Right lobe of liver (tissue), 6 donors: ENCODE results near the gene DIDO1. TPM values are rescaled to one million over a fixed set of nuclear protein-coding genes. Genes with fewer than 3 reads are reported as not detected.

Experiments used
- ATAC-seq, 4 donors: fragments of 200-7000 bp; cut with Tn5 transposase; one replicate each; pipeline ENCODE4 v1.9.1; 2020; ENCODE audit warnings: mild to moderate bottlenecking in 4 of 4, moderate library complexity in 4 of 4
- DNase-seq, 3 donors: peaks; one replicate each; pipeline ENCODE4 v3.0.0-alpha.2; 2020
- H3K27ac ChIP-seq, 3 donors: fragments of 200-600 bp; one replicate each; pipeline ENCODE4 v1.8.0; 2022
- H3K27me3 ChIP-seq, 2 donors: fragments of 200-600 bp; one replicate each; pipeline ENCODE4 v1.8.0; 2022
- H3K36me3 ChIP-seq, 4 donors: fragments of 200-600 bp; sonication (generic) in 1 of 4; one replicate each; pipeline versions ENCODE4 v1.5.1 to v1.8.0; 2017 to 2022; ENCODE audit warnings: control low read depth in 1 of 4
- H3K4me1 ChIP-seq, 4 donors: fragments of 200-600 bp; sonication (generic) in 1 of 4; one replicate each; pipeline versions ENCODE4 v1.5.1 to v1.8.0; 2017 to 2022; ENCODE audit warnings: control low read depth in 1 of 4
- H3K4me3 ChIP-seq, 3 donors: fragments of 200-600 bp; one replicate each; pipeline ENCODE4 v1.8.0; 2022
- H3K9me3 ChIP-seq, 4 donors: fragments of 200-600 bp; sonication (generic) in 1 of 4; one replicate each; pipeline versions ENCODE4 v1.5.1 to v1.8.0; 2017 to 2022; ENCODE audit warnings: control low read depth in 1 of 4
- CTCF ChIP-seq, 4 donors: fragments of 200-600 bp in 3 of 4; fragments of 450-650 bp in 1 of 4; IDR thresholded peaks; one replicate each; pipeline versions ENCODE4 v1.5.1 to v1.8.0; 2016 to 2022; ENCODE audit warnings: antibody characterized with exemption in 4 of 4, mild to moderate bottlenecking in 2 of 4
- POLR2A ChIP-seq: fragments of 450-650 bp; IDR thresholded peaks from one replicate; pipeline ENCODE4 v1.6.1; 2017; ENCODE audit warnings: antibody characterized with exemption, mild to moderate bottlenecking
- WGBS: methylation state at CpG from one replicate; pipeline ENCODE4 v1.1.6; 2018; ENCODE audit warnings: low coverage, low lambda C conversion rate; ENCODE audit not compliant: insufficient coverage; ENCODE audit errors: missing lambda C conversion rate; 5-methylcytosine and 5-hydroxymethylcytosine counted together
- intact Hi-C, 2 donors: fragments of 100-400 bp; cut with DNase I; formaldehyde crosslinking; loops; one replicate each; pipeline versions ENCODE4 v1.11.2 to v1.14.1; 2022
- total RNA-seq, 6 experiments: library from RNA; depleted of rRNA in 2 of 6; stranded (reverse); fragments of >200 nt in 2 of 6; fragmentation: NEBNext Ultra II Directional in 3 of 6; extraction: Animal tissue kit (Norgen Biotek cat#: 25700) in 3 of 6; gene quantifications; one replicate each; pipeline versions ENCODE4 v1.1.0 to v1.2.4, GENCODE V29; 2016 to 2023
- donor health status: DM: no; HTN: yes; CAD: no.
- donor health status: DM: no; HTN: no; CAD: no.
- donor health status: DM: no; HTN: no; CAD: no.
- donor health status: DM: no; HTN: yes; CAD: no.
- donor health status: DM: no; HTN: yes; CAD: no.

Gene DIDO1
- total RNA-seq, 6 experiments from 2014 or later = 18.3 to 28.1 (median 21.1) TPM

GRCh38 chr20:62914436-62914835 is 11.9 kb downstream of the DIDO1 start:
- no peaks in the 10 kb centered on the region for H3K27me3 ChIP-seq
- peaks cover 0 to 54% (median 23%) of the 10 kb centered on the region in 4 donors for H3K4me1 ChIP-seq
- H3K36me3 ChIP-seq = peaks cover 0 to 38% (median 25%) of the 10 kb centered on the region in 4 donors
- H3K27ac ChIP-seq = no peak overlapping the region
- ATAC-seq (no peak), DNase-seq (no peak)
- intact Hi-C loops = no loop called here
- WGBS = 76% methylated on average over 9 of the region's 9 CpGs
- TF ChIP-seq CTCF (IDR thresholded peaks at IDR 0.05) (no peak), POLR2A (no peak)
- H3K9me3 ChIP-seq = no peaks in the 10 kb centered on the region
- H3K4me3 ChIP-seq = no peak overlapping the region

GRCh38 chr20:62913043-62913630 is 13.2 kb downstream of the DIDO1 start:
- ATAC-seq (no peak), DNase-seq (no peak)
- no peaks in the 10 kb centered on the region for H3K27me3 ChIP-seq
- no peak for TF ChIP-seq POLR2A
- no peak for TF ChIP-seq CTCF (IDR thresholded peaks at IDR 0.05)
- intact Hi-C loops = no loop called here
- no peak overlapping the region for H3K4me3 ChIP-seq
- H3K9me3 ChIP-seq = no peaks in the 10 kb centered on the region
- H3K4me1 ChIP-seq = peaks cover 0 to 44% (median 18%) of the 10 kb centered on the region in 4 donors
- no peak overlapping the region for H3K27ac ChIP-seq
- H3K36me3 ChIP-seq = peaks cover 6 to 51% (median 30%) of the 10 kb centered on the region in 4 donors
- WGBS = 55% methylated on average over 7 of the region's 7 CpGs

GRCh38 chr20:62911701-62912280 is 14.5 kb downstream of the DIDO1 start:
- intact Hi-C loops = no loop called here
- no peak for ATAC-seq
- H3K27me3 ChIP-seq = no peaks in the 10 kb centered on the region
- no peak overlapping the region for H3K27ac ChIP-seq
- H3K36me3 ChIP-seq = peaks cover 10 to 64% (median 38%) of the 10 kb centered on the region in 4 donors
- WGBS = 68% methylated on average over 8 of the region's 10 CpGs
- no peak overlapping the region for H3K4me3 ChIP-seq
- H3K9me3 ChIP-seq = no peaks in the 10 kb centered on the region
- TF ChIP-seq CTCF (IDR thresholded peaks at IDR 0.05) (no peak), POLR2A (no peak)
- no peak for DNase-seq
- peaks cover 0 to 34% (median 13%) of the 10 kb centered on the region in 4 donors for H3K4me1 ChIP-seq

- H3K27me3 ChIP-seq = no peaks in the 10 kb centered on the region
- intact Hi-C loops = no loop called here
- TF ChIP-seq CTCF (IDR thresholded peaks at IDR 0.05) = no peak
- no peak for TF ChIP-seq POLR2A
- H3K27ac ChIP-seq = no peak overlapping the region
- DNase-seq = no peak
- no peak for ATAC-seq
- H3K4me1 ChIP-seq = peaks cover 0 to 30% (median 9%) of the 10 kb centered on the region in 4 donors
- H3K36me3 ChIP-seq = peaks cover 10 to 73% (median 45%) of the 10 kb centered on the region in 4 donors
- H3K4me3 ChIP-seq = no peak overlapping the region
- no peaks in the 10 kb centered on the region for H3K9me3 ChIP-seq
- 87% methylated on average over 13 of the region's 45 CpGs for WGBS
These were observed 15.4 kb downstream of the DIDO1 start for GRCh38 chr20:62910777-62911497.
